ENCODE results near the gene STPG4. TPM values are rescaled to one million over a fixed set of nuclear protein-coding genes. Genes with fewer than 3 reads are reported as not detected.

STPG4 gene
- total RNA-seq, 1 donor: 0.09 TPM

DNA sequence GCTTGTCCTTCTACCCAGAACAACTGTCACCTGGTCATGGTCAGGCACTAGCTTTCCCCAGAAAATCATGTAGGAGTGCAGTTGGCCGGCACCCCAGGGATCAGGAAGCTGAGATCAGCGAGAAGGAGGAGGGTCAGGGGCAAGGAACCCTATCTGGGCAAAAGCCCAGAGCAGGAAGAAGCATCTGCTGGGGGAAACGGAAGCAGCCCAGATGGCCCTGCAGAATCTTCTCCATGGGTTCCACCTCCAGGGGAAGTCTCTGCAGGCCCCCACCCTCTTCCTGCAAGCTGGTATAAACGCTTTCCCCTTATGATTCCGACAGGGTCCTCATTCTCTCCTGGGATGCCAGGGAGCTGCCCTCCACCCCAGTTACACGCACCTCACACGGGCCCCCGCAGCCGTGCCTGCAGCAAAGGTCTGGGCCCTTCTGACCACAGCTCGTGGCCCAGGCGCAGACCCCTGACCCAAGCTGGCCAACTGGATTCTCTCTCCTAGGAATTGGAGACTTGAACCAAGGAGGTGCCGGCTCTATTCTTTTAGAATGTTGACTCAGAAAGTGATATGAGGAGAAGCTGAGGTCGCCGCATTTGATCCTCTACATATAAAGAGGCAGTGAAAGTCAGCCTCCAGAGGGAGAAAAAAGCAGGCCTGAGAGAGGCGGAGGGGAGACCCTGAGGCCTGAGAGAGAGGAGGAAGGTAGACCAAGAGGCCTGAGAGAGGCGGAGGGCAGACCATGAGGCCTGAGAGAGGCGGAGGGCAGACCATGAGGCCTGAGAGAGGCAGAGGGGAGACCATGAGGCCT, 71.0 kb downstream of the STPG4 start:
- no peak for TF ChIP-seq CTCF (IDR thresholded peaks at IDR 0.05; ENCODE audit: insufficient read depth, low read length)
- DNase-seq (ENCODE audit: low read depth): no peak
- H3K4me3 ChIP-seq (ENCODE audit: low read depth, low read length): no peak overlapping the region

- no peak for TF ChIP-seq CTCF (IDR thresholded peaks at IDR 0.05; ENCODE audit: insufficient read depth, low read length)
- DNase-seq (ENCODE audit: low read depth): no peak
- no peak overlapping the region for H3K4me3 ChIP-seq (ENCODE audit: low read depth, low read length)
Measured at GRCh38 chr2:47083485-47083884, 71.6 kb downstream of the STPG4 start.

DNA sequence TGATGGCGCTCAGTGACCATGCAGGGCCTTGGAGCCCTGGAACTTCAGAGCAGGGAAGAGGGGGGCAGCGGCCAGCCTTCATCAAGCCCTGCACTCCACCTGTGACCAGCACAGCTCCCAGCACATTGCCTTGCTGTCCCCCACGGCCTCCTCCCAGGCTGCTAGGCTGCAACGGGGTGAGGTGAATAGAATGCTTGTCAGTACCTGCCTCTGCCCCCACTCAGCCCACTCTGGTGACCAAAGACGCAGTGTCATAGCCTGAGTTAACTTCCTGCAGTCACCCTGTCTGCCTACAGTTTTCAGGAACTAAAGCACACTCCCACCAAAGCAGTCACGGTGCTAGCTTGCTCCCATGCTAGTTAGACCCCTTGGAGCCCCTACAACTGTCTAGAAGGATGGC, 72.1 kb downstream of the STPG4 start:
- H3K4me3 ChIP-seq (ENCODE audit: low read depth, low read length): no peak overlapping the region
- no peak for TF ChIP-seq CTCF (IDR thresholded peaks at IDR 0.05; ENCODE audit: insufficient read depth, low read length)
- no peak for DNase-seq (ENCODE audit: low read depth)

GRCh38 chr2:47080888-47081301, 74.2 kb downstream of the STPG4 start:
- no peak for DNase-seq (ENCODE audit: low read depth)
- TF ChIP-seq CTCF (IDR thresholded peaks at IDR 0.05; ENCODE audit: insufficient read depth, low read length): no peak
- H3K4me3 ChIP-seq (ENCODE audit: low read depth, low read length): no peak overlapping the region

GRCh38 chr2:47079515-47080412, 75.3 kb downstream of the STPG4 start:
- DNase-seq (ENCODE audit: low read depth): no peak
- no peak for TF ChIP-seq CTCF (IDR thresholded peaks at IDR 0.05; ENCODE audit: insufficient read depth, low read length)
- no peak overlapping the region for H3K4me3 ChIP-seq (ENCODE audit: low read depth, low read length)

DNA sequence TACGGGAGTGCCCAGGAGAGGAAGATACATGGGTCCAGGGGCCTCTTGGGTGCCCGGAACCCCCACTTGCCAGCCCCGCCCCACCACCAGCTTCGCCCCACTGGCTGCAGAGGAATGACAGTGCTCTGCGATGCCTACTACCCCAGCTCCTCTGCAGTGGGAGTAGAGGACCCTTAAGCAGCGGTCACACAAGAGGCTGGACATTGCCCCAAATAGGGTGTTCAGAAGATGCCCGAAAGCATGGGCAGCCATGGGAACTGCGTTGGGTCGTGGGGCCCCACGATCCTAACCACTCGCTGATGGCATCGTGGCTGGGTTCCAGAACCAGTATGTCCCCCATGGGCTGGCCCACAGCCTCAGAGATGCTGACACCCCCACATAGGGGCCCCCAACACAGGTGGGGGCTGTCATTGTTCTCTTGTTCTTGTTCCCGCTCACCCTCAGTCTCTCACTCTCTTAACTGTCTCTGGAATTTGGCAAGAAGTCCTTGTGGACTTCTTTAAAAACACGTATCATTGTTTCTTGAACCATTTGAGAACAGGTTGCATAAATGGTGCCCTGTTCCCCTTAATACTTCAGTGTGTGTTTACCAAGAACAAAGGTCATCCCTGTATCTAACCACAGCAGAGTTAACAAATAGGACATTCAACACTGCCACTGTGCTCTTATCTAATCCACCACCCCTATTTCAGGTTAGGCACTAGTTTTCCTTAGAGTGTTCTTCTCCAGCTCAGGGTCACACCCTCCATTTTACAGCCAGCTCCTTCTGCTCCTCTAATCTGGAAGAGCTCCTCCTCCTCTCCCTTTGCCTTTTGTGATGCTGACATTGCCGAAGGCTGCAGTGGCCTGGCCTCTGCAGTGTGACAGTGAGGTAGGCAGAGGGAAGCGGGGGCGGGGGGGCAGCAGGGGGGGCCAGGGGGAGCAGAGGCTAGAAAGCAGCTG, 76.3 kb downstream of the STPG4 start:
- no peak for DNase-seq (ENCODE audit: low read depth)
- no peak for TF ChIP-seq CTCF (IDR thresholded peaks at IDR 0.05; ENCODE audit: insufficient read depth, low read length)
- H3K4me3 ChIP-seq (ENCODE audit: low read depth, low read length): no peak overlapping the region

Data from fibroblast of the aortic adventitia (primary cell).